Fibroblast of the aortic adventitia (primary cell): Measurements from ENCODE around the gene GRM8. TPM values are rescaled to one million over a fixed set of nuclear protein-coding genes. Genes with fewer than 3 reads are reported as not detected.
"Not testable (repeated sequence)": the region's sequence is repeated elsewhere in the genome, so short reads cannot be mapped to it uniquely, and the experiment has no call there.

Experiments
- DNase-seq: peaks from one replicate; pipeline ENCODE4 v3.0.0-alpha.2; 2010; ENCODE audit warnings: low read depth
- H3K4me3 ChIP-seq: 2 replicates; pipeline ENCODE4 v1.5.1; 2011; ENCODE audit warnings: low read depth, mild to moderate bottlenecking, control low read depth, low read length, moderate library complexity
- CTCF ChIP-seq: IDR thresholded peaks from 2 replicates; pipeline ENCODE4 v1.5.1; 2011; ENCODE audit warnings: mild to moderate bottlenecking, low read length, control low read depth, inconsistent platforms; ENCODE audit not compliant: insufficient read depth
- total RNA-seq: library from RNA; depleted of rRNA; stranded (reverse); fragments of >200 nt; gene quantifications from 2 replicates; pipeline ENCODE4 v1.2.3, GENCODE V29; 2012; ENCODE audit warnings: low replicate concordance

Gene GRM8
- total RNA-seq, 1 donor: 0.36 TPM

DNA sequence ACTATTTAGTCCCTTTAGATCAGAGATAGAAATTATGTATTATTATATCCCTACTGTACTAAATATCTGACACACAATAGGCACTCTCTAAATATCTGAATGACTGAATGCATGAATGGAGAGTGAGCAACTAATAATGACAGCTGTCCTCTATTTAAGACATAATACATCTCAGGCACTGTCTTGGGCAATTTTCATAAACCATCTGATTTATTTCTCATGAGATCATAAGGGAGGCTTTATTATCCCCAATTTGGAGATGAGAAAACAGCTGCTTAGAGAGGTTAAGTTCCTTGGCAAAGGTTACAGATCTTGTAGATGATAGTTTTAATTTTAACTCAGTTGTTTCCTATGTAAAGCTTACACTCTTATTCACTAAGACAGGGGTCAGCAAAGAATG, 570.6 kb downstream of the GRM8 start:
- DNase-seq: no peak
- no peak for TF ChIP-seq CTCF
- no peak overlapping the region for H3K4me3 ChIP-seq

DNA sequence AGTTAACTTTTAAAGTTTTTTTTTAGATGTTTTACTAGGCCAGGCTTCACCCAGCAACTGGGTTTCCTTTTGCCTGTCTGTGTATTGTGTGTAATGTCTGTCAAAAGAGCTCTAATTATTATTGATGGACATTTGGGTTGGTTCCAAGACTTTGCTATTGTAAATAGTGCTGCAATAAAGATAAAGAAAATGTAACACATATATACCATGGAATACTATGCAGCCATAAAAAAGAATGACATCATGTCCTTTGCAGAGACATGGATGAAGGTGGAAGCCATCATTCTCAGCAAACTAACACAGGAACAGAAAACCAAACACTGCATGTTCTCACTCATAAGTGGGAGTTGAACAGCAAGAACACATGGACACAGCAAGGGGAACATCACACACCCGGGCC, 584.0 kb downstream of the GRM8 start:
- not testable (repeated sequence) for H3K4me3 ChIP-seq, DNase-seq

DNA sequence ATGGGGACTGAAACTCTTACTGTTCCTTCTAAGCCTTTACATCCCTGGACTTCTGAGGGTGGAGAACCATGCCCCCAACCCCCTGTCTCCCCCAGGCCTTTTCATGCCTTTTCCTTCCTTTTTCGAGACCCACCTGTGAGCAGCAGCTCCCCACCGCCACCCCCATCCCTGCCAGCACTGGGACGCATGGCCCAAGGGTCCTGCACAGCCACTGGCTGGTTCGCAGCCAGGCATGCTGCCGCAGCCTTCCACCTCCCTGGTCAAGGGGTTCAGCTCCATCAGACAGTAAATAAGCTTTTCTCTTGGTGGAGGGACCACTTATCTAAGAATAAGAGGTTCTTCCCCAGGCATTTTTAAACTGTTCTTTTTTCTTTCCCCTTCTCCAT, 584.4 kb downstream of the GRM8 start:
- DNase-seq: no peak
- TF ChIP-seq CTCF: no peak
- no peak overlapping the region for H3K4me3 ChIP-seq

DNA sequence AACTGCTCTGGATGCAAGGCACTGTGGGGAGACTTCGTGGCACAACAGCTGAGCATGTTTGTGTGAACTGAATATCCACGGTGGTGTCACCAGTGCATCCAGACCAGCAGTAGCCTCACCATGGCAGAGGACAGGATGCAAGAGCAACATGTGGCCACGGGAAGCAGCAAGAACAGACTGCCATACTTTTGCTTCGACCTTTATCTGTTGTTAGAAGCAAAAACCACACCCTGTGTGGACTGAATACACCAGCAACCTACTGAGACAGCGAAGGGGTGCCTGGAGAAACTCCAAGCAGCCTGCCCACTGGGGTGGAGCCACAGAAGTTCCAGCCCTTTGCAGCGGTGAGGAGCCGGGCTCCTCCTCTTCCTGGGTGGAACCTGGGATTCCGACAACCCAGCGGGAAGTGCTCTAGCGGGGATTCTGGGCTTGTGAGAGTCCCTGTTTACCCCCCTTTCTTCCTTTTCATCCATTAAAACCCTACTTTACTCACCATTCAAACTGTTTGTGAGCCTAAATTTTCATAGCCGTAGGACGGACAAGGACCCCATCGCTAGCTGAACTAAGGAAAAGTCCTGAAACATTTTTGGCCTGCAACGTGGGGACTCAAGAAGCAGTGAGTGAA, 584.9 kb downstream of the GRM8 start:
- DNase-seq: no peak
- no peak overlapping the region for H3K4me3 ChIP-seq
- no peak for TF ChIP-seq CTCF

GRCh38 chr7:126662856-126663255, 589.9 kb downstream of the GRM8 start:
- no peak for TF ChIP-seq CTCF
- no peak for DNase-seq
- H3K4me3 ChIP-seq: no peak overlapping the region

GRCh38 chr7:126659124-126659523, 593.6 kb downstream of the GRM8 start:
- TF ChIP-seq CTCF: no peak
- no peak for DNase-seq

GRCh38 chr7:126658684-126659083, 594.1 kb downstream of the GRM8 start:
- H3K4me3 ChIP-seq: no peak overlapping the region
- no peak for TF ChIP-seq CTCF
- DNase-seq: no peak

More at GRCh38 chr7:126659124-126659523, 593.6 kb downstream of the GRM8 start:
- no peak overlapping the region for H3K4me3 ChIP-seq
